ENCODE results near the gene BSCL2. TPM values are rescaled to one million over a fixed set of nuclear protein-coding genes. Genes with fewer than 3 reads are reported as not detected.

Gene BSCL2
- total and polyA plus RNA-seq, 9 donors: 18.7 to 26.5 (median 21.5) TPM

GRCh38 chr11:62647609-62648005 lies 59.6 kb downstream of the BSCL2 start:
- Histone ChIP-seq H3K36me3 (ENCODE audit: control insufficient read depth, insufficient read depth, low read length) (peaks cover 48% of the 10 kb centered on the region), H3K27me3 (ENCODE audit: control insufficient read depth, insufficient read depth, low read length) (no peaks in the 10 kb centered on the region), H3K4me3 (ENCODE audit: low read length) (no peak overlapping the region), H3K27ac (ENCODE audit: low read length) (no peak overlapping the region), H3K4me1 (ENCODE audit: control insufficient read depth, insufficient read depth, low read length) (peaks cover 28% of the 10 kb centered on the region), H3K9me3 (replicated peaks; ENCODE audit: control insufficient read depth, low read depth, low read length) (no peaks in the 10 kb centered on the region)
- WGBS (ENCODE audit: insufficient coverage): 86% methylated on average over 5 of the region's 6 CpGs
- no peak for DNase-seq

DNA sequence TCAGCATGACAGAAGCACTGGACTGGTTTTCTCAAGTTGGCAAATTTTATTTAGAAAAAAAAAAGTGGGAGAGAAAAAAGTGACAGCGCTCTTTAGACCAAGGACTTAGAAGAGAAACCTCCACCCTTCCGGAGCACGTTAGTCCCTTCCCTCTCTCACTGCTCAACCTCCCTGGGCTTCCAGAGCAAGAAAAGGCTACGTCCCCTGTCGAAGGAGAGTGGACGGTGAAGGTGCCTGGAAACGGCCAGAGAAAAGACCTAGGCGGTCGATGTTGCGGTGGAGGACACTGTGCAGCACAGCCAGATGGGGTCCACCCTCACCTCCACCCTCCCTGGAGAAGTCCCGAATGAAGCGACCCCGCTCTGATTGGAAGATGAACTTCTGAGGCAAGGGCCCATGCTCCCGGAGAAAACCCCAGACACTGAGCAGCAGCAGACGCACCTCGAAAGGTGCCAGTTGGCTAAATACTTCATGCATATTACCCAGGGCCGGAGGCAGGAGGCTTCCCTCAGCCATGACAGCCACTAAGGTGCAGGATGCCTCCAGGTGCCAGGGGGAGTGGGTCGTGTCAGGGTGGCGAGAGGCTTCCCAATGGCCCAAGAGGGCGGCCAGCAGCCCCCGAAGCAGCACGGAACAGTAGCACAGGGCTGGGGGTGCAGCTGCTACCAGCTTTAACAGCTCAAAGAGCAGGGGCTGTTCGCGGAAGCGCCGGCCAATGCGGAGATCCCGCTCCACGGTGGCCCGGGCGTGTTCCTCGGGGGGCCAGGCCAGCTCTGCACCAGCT lies 60.2 kb downstream of the BSCL2 start:
- H3K4me1 ChIP-seq (ENCODE audit: control insufficient read depth, insufficient read depth, low read length): peaks cover 23% of the 10 kb centered on the region
- 71% methylated on average over 24 of the region's 32 CpGs for WGBS (ENCODE audit: insufficient coverage)
- H3K4me3 ChIP-seq (ENCODE audit: low read length): no peak overlapping the region
- H3K9me3 ChIP-seq (replicated peaks; ENCODE audit: control insufficient read depth, low read depth, low read length): no peaks in the 10 kb centered on the region
- H3K27ac ChIP-seq (ENCODE audit: low read length): peak overlapping the region; percentile 69
- no peak for DNase-seq
- H3K36me3 ChIP-seq (ENCODE audit: control insufficient read depth, insufficient read depth, low read length): peaks cover 50% of the 10 kb centered on the region
- H3K27me3 ChIP-seq (ENCODE audit: control insufficient read depth, insufficient read depth, low read length): no peaks in the 10 kb centered on the region

- Histone ChIP-seq H3K4me1 (ENCODE audit: control insufficient read depth, insufficient read depth, low read length) (peaks cover 17% of the 10 kb centered on the region), H3K27ac (ENCODE audit: low read length) (peak within 1 kb of the TSS; percentile 99), H3K9me3 (replicated peaks; ENCODE audit: control insufficient read depth, low read depth, low read length) (no peaks in the 10 kb centered on the region), H3K4me3 (ENCODE audit: low read length) (peak within 1 kb of the TSS; percentile 98), H3K27me3 (ENCODE audit: control insufficient read depth, insufficient read depth, low read length) (no peaks in the 10 kb centered on the region), H3K36me3 (ENCODE audit: control insufficient read depth, insufficient read depth, low read length) (peaks cover 50% of the 10 kb centered on the region)
- DNase-seq: peak; percentile 99
- under 1% methylated on average over 70 of the region's 73 CpGs for WGBS (ENCODE audit: insufficient coverage)
Measured at GRCh38 chr11:62645946-62646824, 61.0 kb downstream of the BSCL2 start, which contains the start of gene GANAB. GANAB (minus strand) TSS chr11:62646613; CDS start chr11:62646599, 14 bp downstream.

- Histone ChIP-seq H3K27ac (ENCODE audit: low read length) (peak overlapping the region; percentile 99), H3K27me3 (ENCODE audit: control insufficient read depth, insufficient read depth, low read length) (no peaks in the 10 kb centered on the region), H3K4me3 (ENCODE audit: low read length) (peak overlapping the region; percentile 98), H3K36me3 (ENCODE audit: control insufficient read depth, insufficient read depth, low read length) (peaks cover 52% of the 10 kb centered on the region), H3K4me1 (ENCODE audit: control insufficient read depth, insufficient read depth, low read length) (peaks cover 17% of the 10 kb centered on the region), H3K9me3 (replicated peaks; ENCODE audit: control insufficient read depth, low read depth, low read length) (no peaks in the 10 kb centered on the region)
- DNase-seq: no peak
- WGBS (ENCODE audit: insufficient coverage): 14% methylated on average over 2 of the region's 11 CpGs
Measured at GRCh38 chr11:62645671-62645945, 61.6 kb downstream of the BSCL2 start.

DNA sequence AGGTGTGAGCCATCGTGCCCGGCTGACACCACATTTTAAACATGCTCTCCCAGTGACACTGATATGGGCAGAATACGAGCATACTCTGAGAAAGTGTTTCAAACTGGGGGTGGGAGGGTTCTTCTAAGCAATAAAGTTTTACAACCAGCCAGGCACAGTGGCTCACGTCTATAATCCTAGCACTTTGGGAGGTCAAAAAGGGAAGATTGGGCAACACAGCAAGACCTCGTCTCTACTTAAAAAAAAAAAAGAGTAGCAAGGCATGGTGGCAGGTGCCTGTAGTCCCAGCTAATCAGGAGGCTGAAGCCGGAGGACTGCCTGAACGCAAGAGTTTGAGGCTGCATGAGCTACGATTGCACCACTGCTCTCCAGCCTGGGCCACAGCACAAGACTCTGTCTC lies 63.0 kb downstream of the BSCL2 start:
- 77% methylated on average over 4 of the region's 8 CpGs for WGBS (ENCODE audit: insufficient coverage)
- Histone ChIP-seq H3K36me3 (ENCODE audit: control insufficient read depth, insufficient read depth, low read length) (peaks cover 52% of the 10 kb centered on the region), H3K9me3 (replicated peaks; ENCODE audit: control insufficient read depth, low read depth, low read length) (no peaks in the 10 kb centered on the region), H3K27me3 (ENCODE audit: control insufficient read depth, insufficient read depth, low read length) (no peaks in the 10 kb centered on the region), H3K4me1 (ENCODE audit: control insufficient read depth, insufficient read depth, low read length) (peaks cover 17% of the 10 kb centered on the region), H3K4me3 (ENCODE audit: low read length) (no peak overlapping the region), H3K27ac (ENCODE audit: low read length) (no peak overlapping the region)
- no peak for DNase-seq

Other genes with a start within 250 kb of the BSCL2 start
- gene AHNAK, start 160.6 kb downstream of the BSCL2 start, total RNA-seq: 378 TPM
- 100 to 1,000 TPM; 203 to 411 (median 313) TPM for gene AHNAK, start 160.6 kb downstream of the BSCL2 start, polyA plus RNA-seq (ENCODE audit: insufficient read depth in 1 of 8, insufficient read length in 8 of 8, low replicate concordance in 1 of 8)
- gene EEF1G, start 133.5 kb downstream of the BSCL2 start, total RNA-seq: 3,686 TPM
- 1,000 to 10,000 TPM; 2,985 to 3,560 (median 3,353) TPM for gene EEF1G, start 133.5 kb downstream of the BSCL2 start, polyA plus RNA-seq (ENCODE audit: insufficient read depth in 1 of 8, insufficient read length in 8 of 8, low replicate concordance in 1 of 8)
- gene TUT1, start 115.9 kb downstream of the BSCL2 start, total RNA-seq: 7.8 TPM
- gene TUT1, start 115.9 kb downstream of the BSCL2 start, polyA plus RNA-seq (ENCODE audit: insufficient read depth in 1 of 8, insufficient read length in 8 of 8, low replicate concordance in 1 of 8): 10 to 100 TPM; 13.9 to 16.9 (median 14.7) TPM
- gene MTA2, start 105.6 kb downstream of the BSCL2 start, total RNA-seq: 43.3 TPM
- gene MTA2, start 105.6 kb downstream of the BSCL2 start, polyA plus RNA-seq (ENCODE audit: insufficient read depth in 1 of 8, insufficient read length in 8 of 8, low replicate concordance in 1 of 8): 10 to 100 TPM; 43.8 to 63.7 (median 48.2) TPM
- 10.7 TPM for gene EML3, start 94.6 kb downstream of the BSCL2 start, total RNA-seq
- gene EML3, start 94.6 kb downstream of the BSCL2 start, polyA plus RNA-seq (ENCODE audit: insufficient read depth in 1 of 8, insufficient read length in 8 of 8, low replicate concordance in 1 of 8): 10 to 100 TPM; 16.8 to 27.7 (median 20.3) TPM
- gene ROM1, start 94.2 kb downstream of the BSCL2 start, total RNA-seq: 3.3 TPM
- gene ROM1, start 94.2 kb downstream of the BSCL2 start, polyA plus RNA-seq (ENCODE audit: insufficient read depth in 1 of 8, insufficient read length in 8 of 8, low replicate concordance in 1 of 8): 1 to 10 TPM; 1.5 to 4.0 (median 2.5) TPM
- gene B3GAT3, start 85.4 kb downstream of the BSCL2 start, total RNA-seq: 18.7 TPM
- gene B3GAT3, start 85.4 kb downstream of the BSCL2 start, polyA plus RNA-seq (ENCODE audit: insufficient read depth in 1 of 8, insufficient read length in 8 of 8, low replicate concordance in 1 of 8): 10 to 100 TPM; 19.9 to 27.2 (median 22.9) TPM
- 92.8 TPM for gene GANAB, start 60.8 kb downstream of the BSCL2 start, total RNA-seq
- 100 to 1,000 TPM; 131 to 226 (median 179) TPM for gene GANAB, start 60.8 kb downstream of the BSCL2 start, polyA plus RNA-seq (ENCODE audit: insufficient read depth in 1 of 8, insufficient read length in 8 of 8, low replicate concordance in 1 of 8)
- gene INTS5, start 54.1 kb downstream of the BSCL2 start, total RNA-seq: 7.1 TPM
- gene INTS5, start 54.1 kb downstream of the BSCL2 start, polyA plus RNA-seq (ENCODE audit: insufficient read depth in 1 of 8, insufficient read length in 8 of 8, low replicate concordance in 1 of 8): 10 to 100 TPM in 7 of 8 donors, 1 to 10 TPM in 1; 9.4 to 13.8 (median 12.8) TPM
- gene C11orf98, start 42.2 kb downstream of the BSCL2 start, total RNA-seq: 33.4 TPM
- 10 to 100 TPM; 34.9 to 40.9 (median 37.8) TPM for gene C11orf98, start 42.2 kb downstream of the BSCL2 start, polyA plus RNA-seq (ENCODE audit: insufficient read depth in 1 of 8, insufficient read length in 8 of 8, low replicate concordance in 1 of 8)
- gene CSKMT, start 42.1 kb downstream of the BSCL2 start, total RNA-seq: 7.6 TPM
- gene CSKMT, start 42.1 kb downstream of the BSCL2 start, polyA plus RNA-seq (ENCODE audit: insufficient read depth in 1 of 8, insufficient read length in 8 of 8, low replicate concordance in 1 of 8): 1 to 10 TPM; 2.6 to 5.0 (median 3.8) TPM
- gene UQCC3, start 35.8 kb downstream of the BSCL2 start, total RNA-seq: 8.9 TPM
- 1 to 10 TPM; 6.5 to 8.1 (median 7.9) TPM for gene UQCC3, start 35.8 kb downstream of the BSCL2 start, polyA plus RNA-seq (ENCODE audit: insufficient read depth in 1 of 8, insufficient read length in 8 of 8, low replicate concordance in 1 of 8)
- gene LBHD1, start 35.2 kb downstream of the BSCL2 start, total RNA-seq: 2.8 TPM
- gene LBHD1, start 35.2 kb downstream of the BSCL2 start, polyA plus RNA-seq (ENCODE audit: insufficient read depth in 1 of 8, insufficient read length in 8 of 8, low replicate concordance in 1 of 8): 1 to 10 TPM; 4.7 to 8.2 (median 6.2) TPM
- 81.6 TPM for gene UBXN1, start 28.4 kb downstream of the BSCL2 start, total RNA-seq
- 100 to 1,000 TPM; 155 to 170 (median 162) TPM for gene UBXN1, start 28.4 kb downstream of the BSCL2 start, polyA plus RNA-seq (ENCODE audit: insufficient read depth in 1 of 8, insufficient read length in 8 of 8, low replicate concordance in 1 of 8)
- 31.6 TPM for gene LRRN4CL, start 17.9 kb downstream of the BSCL2 start, total RNA-seq
- 10 to 100 TPM; 13.7 to 21.2 (median 16.3) TPM for gene LRRN4CL, start 17.9 kb downstream of the BSCL2 start, polyA plus RNA-seq (ENCODE audit: insufficient read depth in 1 of 8, insufficient read length in 8 of 8, low replicate concordance in 1 of 8)
- gene GNG3, start 252 bp upstream of the BSCL2 start, total RNA-seq: not detected
- 1 to 10 TPM in 1 of 8 donors, under 1 TPM in 7; 0.28 to 1.5 (median 0.48) TPM for gene GNG3, start 252 bp upstream of the BSCL2 start, polyA plus RNA-seq (ENCODE audit: insufficient read depth in 1 of 8, insufficient read length in 8 of 8, low replicate concordance in 1 of 8)
- 8.6 TPM for gene HNRNPUL2, start 20.0 kb upstream of the BSCL2 start, total RNA-seq
- 10 to 100 TPM; 41.0 to 67.5 (median 49.4) TPM for gene HNRNPUL2, start 20.0 kb upstream of the BSCL2 start, polyA plus RNA-seq (ENCODE audit: insufficient read depth in 1 of 8, insufficient read length in 8 of 8, low replicate concordance in 1 of 8)
- 29.5 TPM for gene TTC9C, start 21.1 kb upstream of the BSCL2 start, total RNA-seq
- gene TTC9C, start 21.1 kb upstream of the BSCL2 start, polyA plus RNA-seq (ENCODE audit: insufficient read depth in 1 of 8, insufficient read length in 8 of 8, low replicate concordance in 1 of 8): 10 to 100 TPM; 27.1 to 35.4 (median 29.3) TPM
- gene ZBTB3, start 46.7 kb upstream of the BSCL2 start, total RNA-seq: 8.0 TPM
- gene ZBTB3, start 46.7 kb upstream of the BSCL2 start, polyA plus RNA-seq (ENCODE audit: insufficient read depth in 1 of 8, insufficient read length in 8 of 8, low replicate concordance in 1 of 8): 1 to 10 TPM; 3.4 to 5.6 (median 4.1) TPM
- 115 TPM for gene POLR2G, start 54.2 kb upstream of the BSCL2 start, total RNA-seq
- 100 to 1,000 TPM in 2 of 8 donors, 10 to 100 TPM in 6; 83.0 to 115 (median 91.1) TPM for gene POLR2G, start 54.2 kb upstream of the BSCL2 start, polyA plus RNA-seq (ENCODE audit: insufficient read depth in 1 of 8, insufficient read length in 8 of 8, low replicate concordance in 1 of 8)
- 17.6 TPM for gene TAF6L, start 64.0 kb upstream of the BSCL2 start, total RNA-seq
- 10 to 100 TPM; 12.7 to 21.5 (median 17.0) TPM for gene TAF6L, start 64.0 kb upstream of the BSCL2 start, polyA plus RNA-seq (ENCODE audit: insufficient read depth in 1 of 8, insufficient read length in 8 of 8, low replicate concordance in 1 of 8)
- gene TMEM179B, start 80.0 kb upstream of the BSCL2 start, total RNA-seq: 22.1 TPM
- 10 to 100 TPM; 24.4 to 33.8 (median 29.8) TPM for gene TMEM179B, start 80.0 kb upstream of the BSCL2 start, polyA plus RNA-seq (ENCODE audit: insufficient read depth in 1 of 8, insufficient read length in 8 of 8, low replicate concordance in 1 of 8)
- 17.2 TPM for gene TMEM223, start 84.6 kb upstream of the BSCL2 start, total RNA-seq
- 10 to 100 TPM; 15.3 to 19.0 (median 16.3) TPM for gene TMEM223, start 84.6 kb upstream of the BSCL2 start, polyA plus RNA-seq (ENCODE audit: insufficient read depth in 1 of 8, insufficient read length in 8 of 8, low replicate concordance in 1 of 8)
- 24.3 TPM for gene NXF1, start 98.0 kb upstream of the BSCL2 start, total RNA-seq
- 10 to 100 TPM; 60.5 to 73.1 (median 66.9) TPM for gene NXF1, start 98.0 kb upstream of the BSCL2 start, polyA plus RNA-seq (ENCODE audit: insufficient read depth in 1 of 8, insufficient read length in 8 of 8, low replicate concordance in 1 of 8)
- 26.8 TPM for gene STX5, start 124.6 kb upstream of the BSCL2 start, total RNA-seq
- 10 to 100 TPM; 29.7 to 43.2 (median 36.0) TPM for gene STX5, start 124.6 kb upstream of the BSCL2 start, polyA plus RNA-seq (ENCODE audit: insufficient read depth in 1 of 8, insufficient read length in 8 of 8, low replicate concordance in 1 of 8)
- gene TEX54, start 125.4 kb upstream of the BSCL2 start, total RNA-seq: not detected
- not detected for gene TEX54, start 125.4 kb upstream of the BSCL2 start, polyA plus RNA-seq (ENCODE audit: insufficient read depth in 1 of 8, insufficient read length in 8 of 8, low replicate concordance in 1 of 8)
- gene WDR74, start 132.2 kb upstream of the BSCL2 start, total RNA-seq: 41.8 TPM
- 10 to 100 TPM; 28.3 to 40.9 (median 34.1) TPM for gene WDR74, start 132.2 kb upstream of the BSCL2 start, polyA plus RNA-seq (ENCODE audit: insufficient read depth in 1 of 8, insufficient read length in 8 of 8, low replicate concordance in 1 of 8)
- 41.8 TPM for gene SLC3A2, start 173.5 kb upstream of the BSCL2 start, total RNA-seq
- gene SLC3A2, start 173.5 kb upstream of the BSCL2 start, polyA plus RNA-seq (ENCODE audit: insufficient read depth in 1 of 8, insufficient read length in 8 of 8, low replicate concordance in 1 of 8): 10 to 100 TPM; 38.1 to 55.4 (median 43.0) TPM
- gene CHRM1, start 213.9 kb upstream of the BSCL2 start, total RNA-seq: 0.04 TPM
- gene CHRM1, start 213.9 kb upstream of the BSCL2 start, polyA plus RNA-seq (ENCODE audit: insufficient read depth in 1 of 8, insufficient read length in 8 of 8, low replicate concordance in 1 of 8): under 1 TPM in 5 of 8 donors, not detected in 3; 0.05 to 0.87 (median 0.23) TPM

All from muscle of leg (tissue), 11 donors.